Upper lobe of right lung (tissue), 1 donor: Measurements from ENCODE around the gene NCKAP5. TPM values are rescaled to one million over a fixed set of nuclear protein-coding genes. Genes with fewer than 3 reads are reported as not detected.

Experiments used
- ATAC-seq: fragments of 200-7000 bp; cut with Tn5 transposase; one replicate; pipeline ENCODE4 v1.9.1; 2020; ENCODE audit warnings: mild to moderate bottlenecking, moderate library complexity
- DNase-seq: peaks from one replicate; pipeline ENCODE4 v3.0.0-alpha.2; 2020
- H3K27ac ChIP-seq: fragments of 200-600 bp; one replicate; pipeline ENCODE4 v1.8.0; 2022
- H3K27me3 ChIP-seq: fragments of 200-600 bp; one replicate; pipeline ENCODE4 v1.8.0; 2022; ENCODE audit warnings: mild to moderate bottlenecking
- H3K36me3 ChIP-seq: fragments of 200-600 bp; one replicate; pipeline ENCODE4 v1.8.0; 2022
- H3K4me1 ChIP-seq: fragments of 200-600 bp; one replicate; pipeline ENCODE4 v1.8.0; 2022
- H3K4me3 ChIP-seq: fragments of 200-600 bp; one replicate; pipeline ENCODE4 v1.8.0; 2022; ENCODE audit warnings: mild to moderate bottlenecking
- H3K9me3 ChIP-seq: fragments of 200-600 bp; one replicate; pipeline ENCODE4 v1.8.0; 2022
- CTCF ChIP-seq: fragments of 200-600 bp; IDR thresholded peaks from one replicate; pipeline ENCODE4 v1.8.0; 2022; ENCODE audit warnings: antibody characterized with exemption
- intact Hi-C: fragments of 100-400 bp; cut with DNase I; formaldehyde crosslinking; loops from one replicate; pipeline ENCODE4 v1.11.0; 2022
- total RNA-seq: library from RNA; stranded (reverse); fragmentation: NEBNext Ultra II Directional; extraction: Animal tissue kit (Norgen Biotek cat#: 25700); gene quantifications from one replicate; pipeline ENCODE4 v1.2.1, GENCODE V29; 2021
- donor health status: DM: no; HTN: yes; CAD: no; lungs with severe emphysema.

The NCKAP5 gene
- total RNA-seq, 1 donor from 2014 or later, result 40.8 TPM

GRCh38 chr2:132773331-132773730 lies 794.9 kb downstream of the NCKAP5 start:
- Histone ChIP-seq H3K9me3 (no peaks in the 10 kb centered on the region), H3K27ac (no peak overlapping the region), H3K27me3 (no peaks in the 10 kb centered on the region), H3K4me1 (no peaks in the 10 kb centered on the region), H3K4me3 (no peak overlapping the region), H3K36me3 (peaks cover 3% of the 10 kb centered on the region)
- ATAC-seq, result no peak
- intact Hi-C loops, result no loop called here
- no peak for DNase-seq
- no peak for TF ChIP-seq CTCF

- no peak overlapping the region for H3K4me3 ChIP-seq
- no peak for TF ChIP-seq CTCF
- intact Hi-C loops, result no loop called here
- no peak for ATAC-seq
- no peaks in the 10 kb centered on the region for H3K9me3 ChIP-seq
- no peaks in the 10 kb centered on the region for H3K27me3 ChIP-seq
- H3K27ac ChIP-seq, result no peak overlapping the region
- peaks cover 3% of the 10 kb centered on the region for H3K36me3 ChIP-seq
- no peaks in the 10 kb centered on the region for H3K4me1 ChIP-seq
- no peak for DNase-seq
Measured at GRCh38 chr2:132772340-132772739, 795.9 kb downstream of the NCKAP5 start.

GRCh38 chr2:132766573-132766972 lies 801.7 kb downstream of the NCKAP5 start:
- H3K36me3 ChIP-seq, result no peaks in the 10 kb centered on the region
- TF ChIP-seq CTCF, result no peak
- DNase-seq, result no peak
- no peak overlapping the region for H3K27ac ChIP-seq
- no peaks in the 10 kb centered on the region for H3K4me1 ChIP-seq
- no peak for ATAC-seq
- no peaks in the 10 kb centered on the region for H3K9me3 ChIP-seq
- H3K4me3 ChIP-seq, result no peak overlapping the region
- intact Hi-C loops, result no loop called here
- H3K27me3 ChIP-seq, result no peaks in the 10 kb centered on the region

- no peak for DNase-seq
- TF ChIP-seq CTCF, result no peak
- Histone ChIP-seq H3K27ac (no peak overlapping the region), H3K4me1 (no peaks in the 10 kb centered on the region), H3K36me3 (no peaks in the 10 kb centered on the region), H3K9me3 (no peaks in the 10 kb centered on the region), H3K27me3 (no peaks in the 10 kb centered on the region), H3K4me3 (no peak overlapping the region)
- intact Hi-C loops, result no loop called here
- ATAC-seq, result no peak
Measured at GRCh38 chr2:132761437-132761836, 806.8 kb downstream of the NCKAP5 start.

GRCh38 chr2:132760971-132761370 lies 807.3 kb downstream of the NCKAP5 start:
- Histone ChIP-seq H3K27ac (no peak overlapping the region), H3K9me3 (no peaks in the 10 kb centered on the region), H3K4me1 (no peaks in the 10 kb centered on the region), H3K27me3 (no peaks in the 10 kb centered on the region), H3K36me3 (no peaks in the 10 kb centered on the region), H3K4me3 (no peak overlapping the region)
- ATAC-seq (no peak), DNase-seq (no peak)
- no peak for TF ChIP-seq CTCF
- intact Hi-C loops, result no loop called here

- no peak overlapping the region for H3K4me3 ChIP-seq
- H3K36me3 ChIP-seq, result no peaks in the 10 kb centered on the region
- intact Hi-C loops, result no loop called here
- no peaks in the 10 kb centered on the region for H3K27me3 ChIP-seq
- DNase-seq (no peak), ATAC-seq (no peak)
- no peaks in the 10 kb centered on the region for H3K9me3 ChIP-seq
- no peaks in the 10 kb centered on the region for H3K4me1 ChIP-seq
- H3K27ac ChIP-seq, result no peak overlapping the region
- no peak for TF ChIP-seq CTCF
Measured at GRCh38 chr2:132760405-132760804, 807.9 kb downstream of the NCKAP5 start.
